Vagina (tissue), 2 donors: ENCODE measurements around the gene SELENOM. TPM values are rescaled to one million over a fixed set of nuclear protein-coding genes. Genes with fewer than 3 reads are reported as not detected.
A peak's percentile ranks its signal among the peaks of the same experiment; 100 is the strongest.

Experiments
- DNase-seq, 2 donors: peaks; one replicate each; pipeline ENCODE4 v3.0.0-alpha.2; 2017; ENCODE audit errors: extremely low spot score in 2 of 2
- H3K27ac ChIP-seq: fragments of 200-600 bp; sonication (generic); one replicate; pipeline ENCODE4 v1.5.1; 2019
- H3K27me3 ChIP-seq: fragments of 200-600 bp; sonication (generic); one replicate; pipeline ENCODE4 v1.5.1; 2019
- H3K36me3 ChIP-seq, 2 donors: fragments of 200-600 bp; sonication (generic); one replicate each; pipeline ENCODE4 v1.5.1; 2017 to 2019
- H3K4me1 ChIP-seq: fragments of 200-600 bp; sonication (generic); one replicate; pipeline ENCODE4 v1.5.1; 2019
- H3K4me3 ChIP-seq, 2 donors: fragments of 200-600 bp; sonication (generic); 1 replicate in 1 of 2; 2 replicates in 1 of 2; pipeline ENCODE4 v1.5.1; 2016 to 2019
- H3K9me3 ChIP-seq: fragments of 200-600 bp; sonication (generic); one replicate; pipeline ENCODE4 v1.5.1; 2019
- POLR2A ChIP-seq, 2 donors: fragments of 450-650 bp; IDR thresholded peaks; one replicate each; pipeline ENCODE4 v1.6.1; 2017; ENCODE audit warnings: antibody characterized with exemption in 2 of 2, mild to moderate bottlenecking in 2 of 2, moderate library complexity in 2 of 2
- POLR2AphosphoS5 ChIP-seq, 2 donors: sonication (generic); formaldehyde crosslinking; IDR thresholded peaks; one replicate each; pipeline ENCODE4 v1.9.0; 2017; ENCODE audit warnings: antibody characterized with exemption in 2 of 2, mild to moderate bottlenecking in 2 of 2, low read depth in 1 of 2; ENCODE audit not compliant: insufficient read depth in 1 of 2
- intact Hi-C: fragments of 100-400 bp; cut with DNase I; formaldehyde crosslinking; loops from one replicate; pipeline ENCODE4 v1.15.1; 2023
- total RNA-seq: library from RNA; depleted of rRNA; stranded (reverse); fragments of >200 nt; gene quantifications from one replicate; pipeline ENCODE4 v1.2.3, GENCODE V29; 2016
- TF ChIP-seq, protein P1 (sequence below), 3 experiments: fragments of 450-650 bp in 2 of 3; fragments of 200-600 bp in 1 of 3; sonication (generic) in 1 of 3; IDR thresholded peaks; one replicate each; pipeline ENCODE4 v1.5.1; 2017 to 2019; ENCODE audit warnings: antibody characterized with exemption in 3 of 3, mild to moderate bottlenecking in 2 of 3, moderate library complexity in 2 of 3

SELENOM gene
- total RNA-seq, 1 donor from 2014 or later: 941 TPM

DNA sequence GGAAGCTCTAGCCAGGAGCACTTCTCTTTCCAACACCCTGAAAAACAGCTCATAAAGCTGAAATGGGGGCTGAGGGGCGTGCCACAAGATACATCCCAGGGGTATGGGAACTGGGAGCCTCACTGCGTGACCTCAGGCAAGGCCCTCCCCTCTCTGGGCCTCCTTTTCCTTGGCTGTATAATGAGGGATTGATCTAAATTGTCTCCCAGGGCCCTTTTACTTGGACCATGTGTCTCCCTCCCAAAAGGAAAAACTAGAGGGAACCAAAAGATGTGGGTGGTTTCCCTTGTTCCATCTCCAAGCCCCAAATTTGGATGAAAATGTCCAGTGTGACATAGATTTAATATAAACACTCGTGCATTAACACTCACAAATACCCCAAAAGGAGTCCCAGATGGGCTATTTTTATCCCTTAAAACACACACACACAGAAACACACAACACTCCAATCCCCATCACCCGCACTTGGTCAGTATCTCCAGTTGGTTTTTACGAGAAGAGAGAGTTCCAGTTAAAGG is 52.2 kb downstream of the SELENOM start:
- Histone ChIP-seq H3K9me3 (no peaks in the 10 kb centered on the region), H3K4me1 (peaks cover 36% of the 10 kb centered on the region), H3K27me3 (no peaks in the 10 kb centered on the region), H3K4me3 (no peak overlapping the region), H3K27ac (peak overlapping the region; percentile 86), H3K36me3 (no peaks in the 10 kb centered on the region)
- no peak for DNase-seq
- no peak for TF ChIP-seq POLR2AphosphoS5 (IDR thresholded peaks at IDR 0.05; ENCODE audit: insufficient read depth in 1 of 2, low read depth in 1 of 2)
- TF ChIP-seq POLR2A (IDR thresholded peaks at IDR 0.05): no peak
- TF ChIP-seq, protein P1, sequence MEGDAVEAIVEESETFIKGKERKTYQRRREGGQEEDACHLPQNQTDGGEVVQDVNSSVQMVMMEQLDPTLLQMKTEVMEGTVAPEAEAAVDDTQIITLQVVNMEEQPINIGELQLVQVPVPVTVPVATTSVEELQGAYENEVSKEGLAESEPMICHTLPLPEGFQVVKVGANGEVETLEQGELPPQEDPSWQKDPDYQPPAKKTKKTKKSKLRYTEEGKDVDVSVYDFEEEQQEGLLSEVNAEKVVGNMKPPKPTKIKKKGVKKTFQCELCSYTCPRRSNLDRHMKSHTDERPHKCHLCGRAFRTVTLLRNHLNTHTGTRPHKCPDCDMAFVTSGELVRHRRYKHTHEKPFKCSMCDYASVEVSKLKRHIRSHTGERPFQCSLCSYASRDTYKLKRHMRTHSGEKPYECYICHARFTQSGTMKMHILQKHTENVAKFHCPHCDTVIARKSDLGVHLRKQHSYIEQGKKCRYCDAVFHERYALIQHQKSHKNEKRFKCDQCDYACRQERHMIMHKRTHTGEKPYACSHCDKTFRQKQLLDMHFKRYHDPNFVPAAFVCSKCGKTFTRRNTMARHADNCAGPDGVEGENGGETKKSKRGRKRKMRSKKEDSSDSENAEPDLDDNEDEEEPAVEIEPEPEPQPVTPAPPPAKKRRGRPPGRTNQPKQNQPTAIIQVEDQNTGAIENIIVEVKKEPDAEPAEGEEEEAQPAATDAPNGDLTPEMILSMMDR (IDR thresholded peaks at IDR 0.05): no peak
- intact Hi-C loops: no loop called here

Other genes with a start within 250 kb of the SELENOM start
- 18.4 TPM for gene MORC2, start 138.8 kb downstream of the SELENOM start, total RNA-seq
- gene TUG1, start 138.3 kb downstream of the SELENOM start, total RNA-seq: 85.0 TPM
- gene SMTN, start 26.2 kb downstream of the SELENOM start, total RNA-seq: 199 TPM
- 5.9 TPM for gene INPP5J, start 15.4 kb upstream of the SELENOM start, total RNA-seq
- 6.1 TPM for gene PLA2G3, start 32.9 kb upstream of the SELENOM start, total RNA-seq
- gene RNF185, start 52.6 kb upstream of the SELENOM start, total RNA-seq: 22.8 TPM
- gene LIMK2, start 104.7 kb upstream of the SELENOM start, total RNA-seq: 120 TPM
- gene PIK3IP1, start 184.9 kb upstream of the SELENOM start, total RNA-seq: 32.4 TPM
- gene PATZ1, start 238.8 kb upstream of the SELENOM start, total RNA-seq: 18.4 TPM